HG03354 (cell line): ENCODE results near the gene COL15A1.
"Not testable (repeated sequence)": the region's sequence is repeated elsewhere in the genome, so short reads cannot be mapped to it uniquely, and the experiment has no call there.

Source experiments
- ATAC-seq: cut with Tn5 transposase; IDR thresholded peaks from one replicate; pipeline ENCODE4 v1.9.1; 2021; ENCODE audit warnings: mild to moderate bottlenecking; ENCODE audit not compliant: unreplicated experiment, poor library complexity, severe bottlenecking

Gene COL15A1

DNA sequence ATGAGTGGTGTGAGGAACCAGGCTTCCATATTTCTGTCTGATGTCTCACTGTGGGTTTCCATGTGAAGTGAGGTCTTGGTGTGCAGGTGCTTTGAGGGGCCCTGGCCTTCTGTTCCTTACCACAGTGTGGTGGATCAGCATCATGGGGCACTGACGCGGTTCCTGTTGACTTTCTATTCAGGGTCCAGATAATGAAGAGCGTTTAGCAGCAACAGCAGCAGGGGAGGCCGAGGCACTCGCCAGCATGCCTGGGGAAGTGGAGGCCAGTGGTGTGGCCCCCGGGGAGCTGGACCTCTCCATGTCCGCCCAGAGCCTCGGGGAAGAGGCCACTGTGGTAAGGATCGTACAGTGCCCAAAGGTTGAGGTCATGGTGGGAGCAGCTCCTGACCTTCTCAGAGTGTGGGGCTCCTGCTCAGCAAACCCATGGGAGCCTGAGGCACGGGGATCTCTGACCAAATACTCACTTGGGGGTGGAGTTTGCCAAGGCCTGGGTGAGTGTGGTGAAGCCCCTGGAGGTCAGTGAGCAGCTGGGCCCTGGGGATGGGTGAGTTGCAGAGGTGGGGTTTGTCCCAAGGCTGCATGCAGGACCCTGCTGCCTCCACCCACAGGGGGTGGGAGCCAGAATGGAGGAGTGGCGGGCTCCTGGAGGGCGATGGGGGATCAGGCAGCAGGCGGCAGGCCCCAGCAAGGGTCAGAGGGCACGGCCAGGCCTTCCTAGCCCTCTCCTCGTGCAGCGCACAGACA is 61.2 kb downstream of the COL15A1 start:
- ATAC-seq = no peak

DNA sequence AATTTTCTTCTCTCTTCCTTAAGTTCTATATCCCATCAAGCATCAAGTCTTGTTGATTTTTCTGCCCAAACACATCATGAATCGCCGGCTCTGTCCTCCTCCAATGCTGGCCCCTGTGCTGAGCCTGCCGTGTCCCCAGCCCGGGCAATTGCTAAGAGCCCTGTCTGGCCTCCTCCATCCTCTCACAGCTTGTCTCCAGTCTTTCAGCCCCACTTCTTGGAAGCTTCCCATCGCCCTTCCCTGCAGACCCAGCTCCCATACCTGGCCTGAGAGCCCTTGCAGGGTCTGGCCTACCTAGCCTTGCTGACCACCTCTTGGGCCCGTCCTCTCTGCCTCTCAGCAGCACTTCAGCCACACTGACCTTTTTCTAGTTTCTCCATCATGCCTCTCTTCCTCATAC is 61.9 kb downstream of the COL15A1 start:
- no peak for ATAC-seq

DNA sequence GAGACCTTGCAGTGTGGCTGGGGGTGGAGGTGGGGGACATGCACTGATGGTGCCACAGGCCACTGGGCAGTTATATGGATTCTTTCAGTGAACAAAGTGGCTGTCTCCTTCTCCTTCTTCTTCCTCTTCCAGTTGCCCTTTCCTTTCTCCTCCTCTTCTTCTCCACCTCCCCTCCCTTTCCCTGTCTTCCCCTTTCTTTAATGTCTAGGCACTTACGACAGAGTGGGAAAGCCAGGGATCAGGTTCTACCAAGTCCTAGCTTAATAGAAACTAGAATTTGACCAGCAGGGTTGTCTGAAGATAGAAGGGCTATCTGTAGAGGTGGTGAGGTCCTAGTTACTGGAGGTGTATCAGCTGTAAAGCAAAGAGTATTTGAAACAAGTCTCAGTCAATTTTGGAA is 62.8 kb downstream of the COL15A1 start:
- ATAC-seq = no peak

DNA sequence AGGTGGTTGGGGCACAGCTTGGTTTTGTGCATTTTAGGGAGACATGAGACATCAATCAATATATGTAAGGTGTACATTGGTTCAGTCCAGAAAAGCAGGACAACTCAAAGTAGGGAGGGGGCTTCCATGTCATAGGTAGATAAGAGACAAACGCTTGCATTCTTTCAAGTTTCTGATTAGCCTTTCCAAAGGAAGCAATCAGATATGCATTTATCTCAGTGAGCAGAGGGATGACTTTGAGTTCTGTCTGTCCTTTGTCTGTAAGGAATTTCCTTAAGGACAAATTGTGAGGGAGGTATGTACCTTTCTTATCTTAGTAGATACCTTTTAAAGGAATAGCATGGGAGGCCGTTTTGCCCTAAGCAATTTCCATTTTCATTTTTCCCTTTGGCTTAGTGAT is 63.3 kb downstream of the COL15A1 start:
- ATAC-seq = no peak

DNA sequence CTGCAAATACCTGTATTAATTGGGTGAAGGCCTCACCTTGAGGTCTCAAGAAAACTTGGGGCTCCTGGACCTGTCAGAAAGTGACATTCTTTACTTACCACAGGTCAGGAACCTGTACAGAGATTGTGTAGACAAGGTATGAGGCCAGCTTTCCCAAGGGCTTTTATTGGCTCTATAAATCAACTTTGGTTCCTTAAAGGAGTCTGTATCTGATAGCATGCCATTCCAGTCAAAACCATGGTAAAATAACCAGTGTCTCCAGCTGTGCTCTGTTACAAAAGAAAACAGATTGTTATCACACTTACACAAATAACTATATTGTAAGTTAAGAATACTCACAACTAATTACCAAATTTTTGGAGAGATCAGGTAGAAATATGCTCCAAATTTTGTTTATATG is 64.5 kb downstream of the COL15A1 start:
- ATAC-seq = no peak

DNA sequence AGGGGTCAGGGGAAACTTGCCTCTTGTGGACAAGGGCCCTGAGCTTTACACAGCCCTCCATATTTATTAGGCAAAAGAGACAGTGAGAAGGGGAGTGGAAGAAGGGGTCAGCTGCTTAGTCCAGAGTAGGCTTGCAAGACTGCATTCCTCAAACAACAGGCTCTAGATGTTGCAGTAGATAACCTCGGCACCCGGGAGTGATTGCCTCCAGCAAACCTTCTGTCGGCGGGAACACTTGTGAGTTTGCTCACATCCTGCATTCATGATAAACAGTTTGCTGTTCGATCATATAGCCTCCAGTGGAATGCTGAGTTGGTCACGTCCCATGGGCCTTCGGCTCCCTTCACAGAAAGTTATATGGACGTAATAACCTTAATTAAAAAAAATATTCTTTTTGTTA is 66.7 kb downstream of the COL15A1 start:
- not testable (repeated sequence) for ATAC-seq

DNA sequence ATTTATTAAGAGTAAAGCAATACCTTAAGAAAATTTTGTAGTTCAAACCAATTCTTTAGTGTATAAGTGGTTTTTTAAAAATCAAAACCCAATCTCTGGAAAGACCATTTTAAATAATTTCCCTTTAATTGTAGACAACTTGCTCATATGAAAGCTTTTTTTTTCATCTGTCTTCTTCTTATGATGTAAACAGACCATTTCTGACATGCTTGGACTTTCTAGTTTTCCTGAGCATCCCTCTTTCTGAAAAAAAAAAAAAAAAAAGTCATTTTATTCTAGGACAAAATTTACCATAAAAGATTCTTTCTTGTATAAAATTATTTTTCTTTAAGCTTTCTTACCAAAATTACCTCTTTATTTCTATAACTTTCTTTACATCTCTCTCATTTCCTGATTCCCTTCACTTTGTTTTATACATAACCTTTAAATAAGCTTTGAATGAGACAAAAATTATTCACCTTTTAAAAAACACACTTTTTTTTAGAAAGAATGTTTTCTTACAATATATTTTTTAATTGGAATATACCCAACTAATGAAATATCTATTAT is 67.5 kb downstream of the COL15A1 start:
- ATAC-seq = no peak

DNA sequence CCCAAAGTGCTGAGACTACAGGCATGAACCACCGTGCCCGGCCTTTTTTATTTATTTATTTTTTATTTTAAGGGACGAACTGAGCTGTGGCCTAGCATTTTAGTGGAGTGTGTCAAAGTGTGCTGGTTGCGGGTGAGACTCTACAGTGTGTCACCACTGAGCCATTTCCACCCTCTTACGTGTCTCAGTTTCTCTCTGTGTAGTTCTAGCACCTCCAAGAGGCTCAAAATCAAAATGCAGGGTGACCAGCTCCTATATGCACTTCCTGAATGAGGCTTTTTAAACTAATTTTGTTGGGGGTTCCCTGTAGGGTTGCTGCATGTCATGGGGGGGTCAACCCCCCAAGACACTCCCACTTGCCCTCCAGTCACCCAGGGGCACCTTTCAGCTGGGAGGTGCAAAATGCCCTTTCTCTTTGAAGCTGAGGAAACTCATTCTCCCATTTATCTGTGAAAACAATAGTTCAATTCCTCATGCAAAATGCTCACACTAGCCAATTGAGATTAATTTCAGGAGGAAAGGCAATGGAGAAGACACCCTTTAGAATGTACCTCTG is 69.3 kb downstream of the COL15A1 start:
- no peak for ATAC-seq

DNA sequence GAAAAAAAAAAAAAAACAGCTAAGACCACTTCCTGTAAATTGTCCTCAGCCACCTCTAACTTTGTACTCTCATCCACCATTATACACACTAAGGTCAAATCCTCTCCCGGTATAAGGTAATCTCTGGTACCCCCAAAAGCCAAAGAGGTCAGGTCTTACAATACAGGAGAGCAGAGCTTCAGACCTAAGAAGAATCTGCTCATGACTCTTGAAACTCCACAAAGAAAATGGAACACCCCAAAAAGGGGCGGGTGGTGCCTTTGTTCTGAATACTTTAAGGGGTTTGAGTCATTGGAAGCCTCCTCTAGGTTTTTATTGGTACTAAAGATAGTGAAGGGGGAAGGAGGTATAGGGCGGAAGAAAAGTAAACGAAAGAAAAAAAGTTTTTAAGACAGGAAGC is 69.8 kb downstream of the COL15A1 start:
- ATAC-seq = no peak

DNA sequence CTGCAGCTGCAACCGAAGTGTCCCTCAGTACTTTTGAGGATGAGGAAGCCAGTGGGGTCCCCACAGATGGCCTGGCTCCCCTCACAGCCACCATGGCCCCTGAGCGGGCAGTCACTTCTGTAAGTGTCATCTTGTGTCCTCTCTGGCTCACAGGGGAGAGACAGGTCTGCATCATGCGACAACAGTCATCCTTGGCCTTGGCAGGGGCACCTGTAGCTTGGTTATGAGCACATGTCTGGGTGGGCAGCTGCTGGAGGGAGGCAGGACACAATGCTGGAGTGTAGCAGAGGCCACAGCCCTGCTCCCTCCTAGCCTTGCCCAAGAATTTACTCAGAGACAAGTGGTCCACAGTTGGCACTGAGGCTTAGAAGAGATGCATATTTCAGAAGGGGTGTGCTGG is 71.7 kb downstream of the COL15A1 start:
- ATAC-seq = no peak

DNA sequence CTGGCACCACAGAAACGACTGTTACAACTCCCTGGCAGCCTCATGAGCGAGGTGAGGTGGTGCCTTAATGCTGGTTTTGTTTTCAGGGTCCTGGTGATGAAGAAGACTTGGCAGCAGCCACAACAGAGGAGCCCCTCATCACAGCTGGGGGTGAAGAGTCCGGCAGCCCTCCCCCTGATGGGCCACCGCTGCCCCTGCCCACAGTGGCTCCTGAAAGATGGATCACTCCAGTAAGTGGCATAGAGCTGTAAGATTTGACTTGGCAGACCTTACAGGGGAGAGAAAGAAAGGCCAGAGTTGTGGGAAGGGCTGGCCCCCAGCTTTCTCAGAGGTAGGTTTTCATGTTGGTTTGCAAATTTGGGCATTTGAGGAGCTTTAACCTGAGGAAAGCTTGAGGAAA is 72.2 kb downstream of the COL15A1 start:
- no peak for ATAC-seq

DNA sequence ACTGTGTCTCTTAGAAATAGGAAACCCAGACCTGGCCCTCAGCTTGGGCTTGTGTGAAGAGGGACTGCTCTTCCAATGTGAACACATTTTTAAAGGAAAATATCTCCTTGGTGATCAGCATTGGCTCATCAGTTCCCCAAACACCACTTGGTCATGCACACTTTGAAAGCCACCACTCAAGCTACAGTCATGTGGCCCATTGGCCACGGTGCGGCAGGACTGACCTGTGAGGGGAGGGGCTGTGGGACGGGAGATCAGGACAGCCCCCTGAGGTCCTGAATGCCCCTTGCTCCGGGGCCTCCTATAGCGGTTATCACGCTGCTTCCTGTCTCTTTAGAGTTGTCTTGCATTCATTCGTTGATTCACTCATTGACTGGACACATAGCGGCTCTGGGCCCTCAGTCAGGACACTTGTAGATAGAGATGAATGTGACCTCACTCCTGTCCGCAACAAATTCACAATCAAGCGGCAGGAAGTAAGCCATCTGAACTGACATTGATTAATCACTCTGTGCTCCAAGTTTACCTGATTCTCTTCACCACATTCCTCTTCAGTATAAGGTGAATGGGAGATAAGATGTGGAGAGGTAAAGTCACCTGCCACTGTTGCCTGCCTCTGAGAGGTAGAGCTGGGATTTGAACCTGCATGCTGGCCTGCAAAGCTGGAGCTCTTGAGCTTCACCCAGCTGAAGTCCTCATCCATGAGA is 73.1 kb downstream of the COL15A1 start:
- no peak for ATAC-seq

DNA sequence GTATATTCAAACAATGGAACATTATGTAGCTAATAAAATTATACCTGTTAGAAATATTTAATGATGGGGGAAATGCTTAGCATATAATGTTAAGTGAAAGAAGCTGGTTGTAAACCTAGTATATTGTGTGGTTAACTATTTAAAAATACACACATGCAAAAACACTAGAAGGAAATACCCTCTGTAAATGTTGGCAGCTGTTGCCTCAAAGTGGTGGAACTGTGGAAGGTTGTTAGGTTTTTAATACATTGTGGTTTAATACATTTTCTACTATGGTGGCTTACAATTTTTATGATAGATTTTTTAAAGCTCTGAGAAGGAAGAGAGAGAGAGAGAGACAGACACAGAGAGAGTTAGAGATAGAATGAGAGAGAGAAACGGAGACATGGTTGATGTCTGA is 74.9 kb downstream of the COL15A1 start:
- no peak for ATAC-seq

DNA sequence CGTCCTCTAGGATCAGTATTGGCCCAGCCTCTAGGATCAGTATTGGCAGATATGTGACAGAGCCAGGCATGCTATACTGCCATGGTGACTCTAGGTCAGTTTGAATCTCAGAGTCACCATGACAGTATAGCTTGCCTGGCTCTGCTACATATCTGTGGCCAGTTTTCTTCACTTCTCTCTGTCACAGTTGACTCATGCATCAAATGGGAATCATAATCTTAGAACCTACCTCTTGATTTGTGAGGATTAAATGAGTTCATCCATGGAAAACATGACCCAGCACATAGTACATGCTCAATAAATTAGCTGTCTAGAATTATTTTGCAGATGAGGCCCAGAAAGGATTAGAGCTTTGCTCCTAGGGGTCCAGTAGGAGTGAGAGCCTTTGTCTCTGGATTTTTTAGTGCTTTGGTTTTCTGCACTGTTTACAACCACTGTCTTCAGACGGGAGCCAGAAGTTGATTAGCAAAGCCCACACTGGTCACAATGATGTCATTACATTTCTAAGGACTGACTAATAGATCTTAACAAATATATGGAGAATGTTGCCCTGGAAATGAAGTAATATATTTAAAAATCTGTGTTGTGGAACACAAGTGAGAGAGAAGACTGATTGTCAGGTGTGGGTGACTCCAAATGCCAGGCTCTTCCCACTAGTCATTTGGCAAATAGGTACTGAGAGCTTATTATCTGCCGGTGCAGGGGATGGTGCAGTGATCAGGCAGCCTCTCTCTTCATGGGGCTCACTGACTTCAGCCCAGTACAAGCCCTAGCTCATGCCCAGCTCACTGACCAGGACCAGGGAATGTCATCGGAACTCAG is 76.0 kb downstream of the COL15A1 start:
- no peak for ATAC-seq

DNA sequence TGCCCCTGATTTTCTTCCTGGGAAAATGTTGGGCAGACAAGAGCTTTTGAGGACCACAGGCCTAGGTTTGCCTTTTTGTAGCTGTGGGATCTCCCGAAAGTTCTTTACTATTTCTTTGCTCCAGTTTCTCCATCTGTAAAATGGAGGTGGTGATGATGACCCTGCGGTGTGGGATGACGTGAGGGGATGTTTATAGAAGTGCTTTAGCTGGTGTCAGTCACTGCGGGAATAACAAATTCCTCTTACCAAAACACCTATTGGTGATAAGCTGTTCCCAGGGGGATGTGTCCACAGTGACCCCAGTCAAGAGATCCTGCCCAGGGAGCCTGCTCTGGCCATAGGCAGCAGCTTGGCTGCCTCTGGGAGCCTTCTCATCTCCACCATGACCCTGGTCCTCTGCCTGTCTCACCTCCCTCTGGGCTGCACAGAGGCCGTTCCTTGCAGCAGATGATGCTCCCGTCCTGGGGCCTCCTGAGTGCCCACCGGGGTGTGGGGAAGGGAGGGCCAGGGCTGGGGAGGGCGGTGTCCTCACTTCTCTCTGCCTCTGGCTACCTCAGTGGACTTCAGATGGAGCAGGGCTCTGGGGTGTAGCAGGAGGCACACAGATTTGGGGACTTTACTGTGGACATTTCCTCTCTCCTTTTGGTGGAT is 77.2 kb downstream of the COL15A1 start:
- no peak for ATAC-seq

DNA sequence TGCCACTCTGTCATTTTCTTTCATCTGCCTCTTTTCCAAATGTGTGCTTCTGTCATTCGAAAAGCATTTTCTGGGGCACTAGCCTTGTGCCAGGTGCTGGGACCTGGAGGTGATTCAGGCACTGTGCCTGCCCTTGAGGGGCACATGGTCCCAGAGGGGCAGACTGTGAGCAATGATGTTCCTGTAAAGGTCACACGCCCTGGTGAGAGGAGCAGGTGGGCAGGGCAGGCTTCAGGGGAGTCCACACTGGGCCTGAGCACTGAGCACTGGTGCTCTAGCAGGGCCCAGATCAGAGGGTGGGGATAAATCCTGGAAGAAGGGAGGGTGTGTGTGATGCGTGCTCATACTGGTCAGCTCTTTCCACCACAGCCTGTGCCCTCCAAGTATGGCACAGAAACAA is 77.8 kb downstream of the COL15A1 start:
- ATAC-seq = no peak

DNA sequence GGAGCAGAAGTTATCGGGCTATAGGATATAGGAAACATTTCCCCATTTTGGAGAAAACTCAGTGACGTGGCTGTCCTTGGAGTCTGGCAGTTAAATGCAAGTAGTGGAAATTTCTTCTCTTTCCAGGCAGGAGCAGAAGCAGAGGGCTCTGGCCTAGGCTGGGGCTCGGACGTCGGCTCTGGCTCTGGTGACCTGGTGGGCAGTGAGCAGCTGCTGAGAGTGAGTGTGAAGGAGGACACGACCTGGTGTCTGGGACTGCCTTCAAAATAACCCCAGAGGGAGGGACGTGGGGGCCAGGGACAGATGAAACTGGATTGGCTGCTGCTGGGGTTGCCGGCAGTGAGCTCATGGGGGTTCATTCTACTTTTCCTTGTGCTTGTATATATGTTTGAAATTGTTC is 79.5 kb downstream of the COL15A1 start:
- no peak for ATAC-seq

DNA sequence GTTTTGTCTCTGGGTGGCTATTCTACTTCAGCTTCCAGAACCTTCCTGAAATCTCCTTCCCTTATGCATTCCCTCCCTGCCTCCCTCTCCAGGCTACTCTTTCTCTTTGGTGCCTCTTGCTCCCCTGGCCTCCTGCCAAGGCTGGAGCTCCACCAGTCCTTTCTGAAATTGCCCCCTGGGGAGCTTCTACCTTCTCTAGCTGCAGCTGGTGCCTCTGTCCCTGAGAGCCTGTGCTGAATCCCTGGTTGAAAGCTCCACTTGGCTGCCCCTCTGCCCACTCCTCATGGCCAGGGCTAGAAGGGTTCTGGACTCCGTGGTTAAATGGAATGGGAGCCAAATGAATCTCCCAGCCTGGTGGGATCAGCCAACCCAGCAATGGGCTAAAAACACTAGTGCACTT is 80.1 kb downstream of the COL15A1 start:
- ATAC-seq = no peak

DNA sequence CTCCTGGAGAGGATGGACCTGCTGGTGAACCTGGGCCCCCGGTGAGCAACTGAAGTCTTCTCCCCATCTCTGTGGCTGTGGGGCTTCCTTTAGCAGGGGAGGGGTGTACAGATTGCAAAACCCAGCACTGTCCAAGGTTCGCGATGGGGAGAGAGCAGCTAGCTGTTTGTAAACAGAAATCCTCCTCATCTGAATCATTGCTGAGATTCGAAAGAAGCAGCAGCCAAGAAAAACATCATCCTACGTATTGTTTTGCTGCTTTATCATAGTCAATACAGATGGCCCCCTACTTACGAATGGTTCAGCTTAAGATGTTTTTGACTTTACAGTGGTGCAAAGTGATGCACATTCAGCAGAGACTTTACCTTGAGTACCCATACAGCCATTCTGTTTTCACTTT is 81.3 kb downstream of the COL15A1 start:
- ATAC-seq = no peak
